ENCODE measurements around the gene VPS8.
"Not testable (repeated sequence)": the region's sequence is repeated elsewhere in the genome, so short reads cannot be mapped to it uniquely, and the experiment has no call there.

- TF ChIP-seq CTCF (conservative IDR thresholded peaks at IDR 0.05 in 1 of 2, IDR thresholded peaks at IDR 0.05 in 1 of 2; ENCODE audit: low read depth in 1 of 2, low read length in 2 of 2); EZH2 (IDR thresholded peaks at IDR 0.05; ENCODE audit: low read length, missing control alignments): not testable (repeated sequence)
Observed at GRCh38 chr3:184950816-184951215, 138.8 kb downstream of the VPS8 start.
